HG02610 (cell line): ENCODE results near the gene AATF.
"Not testable (repeated sequence)": the region's sequence is repeated elsewhere in the genome, so short reads cannot be mapped to it uniquely, and the experiment has no call there.

Source experiments
- ATAC-seq: cut with Tn5 transposase; IDR thresholded peaks from one replicate; pipeline ENCODE4 v1.9.1; 2021; ENCODE audit warnings: mild to moderate bottlenecking, moderate library complexity; ENCODE audit not compliant: unreplicated experiment

AATF gene

GRCh38 chr17:37067555-37068111, 118.9 kb downstream of the AATF start:
- no peak for ATAC-seq

- no peak for ATAC-seq
Measured at GRCh38 chr17:37068266-37068665, 119.5 kb downstream of the AATF start.

GRCh38 chr17:37069087-37069486, 120.3 kb downstream of the AATF start:
- ATAC-seq = no peak

GRCh38 chr17:37073464-37073863, 124.7 kb downstream of the AATF start:
- not testable (repeated sequence) for ATAC-seq

- ATAC-seq = no peak
Measured at GRCh38 chr17:37079065-37079708, 130.4 kb downstream of the AATF start.

GRCh38 chr17:37079735-37080134, 131.0 kb downstream of the AATF start:
- no peak for ATAC-seq

- ATAC-seq = no peak
Measured at GRCh38 chr17:37081287-37081686, 132.5 kb downstream of the AATF start.

- no peak for ATAC-seq
Measured at GRCh38 chr17:37082311-37082860, 133.6 kb downstream of the AATF start.

GRCh38 chr17:37082985-37083384, 134.2 kb downstream of the AATF start:
- ATAC-seq = no peak

GRCh38 chr17:37083456-37083855, 134.7 kb downstream of the AATF start:
- ATAC-seq = no peak

GRCh38 chr17:37084372-37084771, 135.6 kb downstream of the AATF start:
- no peak for ATAC-seq

GRCh38 chr17:37086334-37086733, 137.6 kb downstream of the AATF start:
- ATAC-seq = no peak

- no peak for ATAC-seq
Measured at GRCh38 chr17:37086948-37087347, 138.2 kb downstream of the AATF start.

- ATAC-seq = no peak
Measured at GRCh38 chr17:37087683-37088082, 138.9 kb downstream of the AATF start.

GRCh38 chr17:37088459-37088858, 139.7 kb downstream of the AATF start:
- no peak for ATAC-seq

- ATAC-seq = no peak
Measured at GRCh38 chr17:37088913-37089312, 140.2 kb downstream of the AATF start.

GRCh38 chr17:37089956-37090355, 141.2 kb downstream of the AATF start:
- peak; percentile 70 for ATAC-seq

- no peak for ATAC-seq
Measured at GRCh38 chr17:37090941-37091340, 142.2 kb downstream of the AATF start.

GRCh38 chr17:37092071-37092470, 143.3 kb downstream of the AATF start:
- ATAC-seq = no peak

GRCh38 chr17:37092701-37093100, 143.9 kb downstream of the AATF start:
- no peak for ATAC-seq

GRCh38 chr17:37094391-37094790, 145.6 kb downstream of the AATF start:
- ATAC-seq = no peak

GRCh38 chr17:37096071-37096470, 147.3 kb downstream of the AATF start:
- ATAC-seq = no peak

- ATAC-seq = no peak
Measured at GRCh38 chr17:37097154-37097553, 148.4 kb downstream of the AATF start.
